BE2C (cell line): Measurements from ENCODE around the gene SHE. TPM values are rescaled to one million over a fixed set of nuclear protein-coding genes. Genes with fewer than 3 reads are reported as not detected.

Experiments
- DNase-seq: peaks from one replicate; pipeline ENCODE4 v3.0.0-alpha.2; 2020
- H3K27me3 ChIP-seq: fragments of 250-450 bp; sonication (Bioruptor Pico); 2 replicates; pipeline ENCODE4 v1.5.1; 2020; ENCODE audit warnings: mild to moderate bottlenecking
- H3K36me3 ChIP-seq: fragments of 250-450 bp; sonication (Bioruptor Pico); 2 replicates; pipeline ENCODE4 v1.5.1; 2020; ENCODE audit warnings: mild to moderate bottlenecking
- H3K4me1 ChIP-seq: fragments of 250-450 bp; sonication (Bioruptor Pico); 2 replicates; pipeline ENCODE4 v1.5.1; 2020
- H3K4me3 ChIP-seq: 2 replicates; pipeline ENCODE4 v1.5.1; 2011; ENCODE audit warnings: low read depth, low read length
- H3K9me3 ChIP-seq: fragments of 250-450 bp; sonication (Bioruptor Pico); 2 replicates; pipeline ENCODE4 v1.5.1; 2020
- CTCF ChIP-seq: IDR thresholded peaks from 2 replicates; pipeline ENCODE4 v1.5.1; 2012; ENCODE audit warnings: mild to moderate bottlenecking, low read depth, low read length
- polyA plus RNA-seq: library from polyadenylated mRNA; unstranded; fragments of >200 nt; gene quantifications from one replicate; pipeline ENCODE4 v1.2.1, GENCODE V29; 2012; ENCODE audit warnings: low read depth, missing spikeins; ENCODE audit not compliant: insufficient read length, insufficient read depth

SHE gene
- polyA plus RNA-seq: not detected

GRCh38 chr1:154502066-154502743, at the start of gene SHE, which contains the start of gene TDRD10:
Gene SHE, minus strand, starts transcription at chr1:154502412. Its CDS starts 386 bp downstream, at chr1:154502026.
Gene TDRD10, plus strand, starts transcription at chr1:154502219. Its CDS starts 4,685 bp downstream, at chr1:154506904.
- TF ChIP-seq CTCF: no peak
- no peaks in the 10 kb centered on the region for H3K4me1 ChIP-seq
- no peak within 1 kb of the TSS for H3K4me3 ChIP-seq
- DNase-seq: no peak
- H3K9me3 ChIP-seq: peaks cover 12% of the 10 kb centered on the region
- no peaks in the 10 kb centered on the region for H3K36me3 ChIP-seq
- peaks cover 68% of the 10 kb centered on the region for H3K27me3 ChIP-seq

GRCh38 chr1:154551474-154551873, 49.3 kb upstream of the SHE start:
- H3K4me3 ChIP-seq: no peak overlapping the region
- TF ChIP-seq CTCF: no peak
- DNase-seq: no peak
- no peaks in the 10 kb centered on the region for H3K9me3 ChIP-seq
- peaks cover 11% of the 10 kb centered on the region; the same call in 1 of the 2 replicates for H3K4me1 ChIP-seq
- H3K36me3 ChIP-seq: peaks cover 66% of the 10 kb centered on the region
- no peaks in the 10 kb centered on the region for H3K27me3 ChIP-seq

GRCh38 chr1:154550657-154551056, 48.4 kb upstream of the SHE start:
- no peak for TF ChIP-seq CTCF
- H3K27me3 ChIP-seq: no peaks in the 10 kb centered on the region
- H3K4me3 ChIP-seq: no peak overlapping the region
- no peak for DNase-seq
- H3K9me3 ChIP-seq: no peaks in the 10 kb centered on the region
- peaks cover 11% of the 10 kb centered on the region; the same call in 1 of the 2 replicates for H3K4me1 ChIP-seq
- peaks cover 66% of the 10 kb centered on the region for H3K36me3 ChIP-seq

- Histone ChIP-seq H3K27me3 (no peaks in the 10 kb centered on the region), H3K4me3 (no peak overlapping the region), H3K9me3 (no peaks in the 10 kb centered on the region), H3K36me3 (peaks cover 60% of the 10 kb centered on the region), H3K4me1 (peaks cover 11% of the 10 kb centered on the region; the same call in 1 of the 2 replicates)
- DNase-seq: no peak
- TF ChIP-seq CTCF: no peak
Observed at GRCh38 chr1:154550070-154550469, 47.9 kb upstream of the SHE start.

- no peaks in the 10 kb centered on the region for H3K27me3 ChIP-seq
- DNase-seq: no peak
- H3K9me3 ChIP-seq: no peaks in the 10 kb centered on the region
- H3K36me3 ChIP-seq: peaks cover 52% of the 10 kb centered on the region
- no peak for TF ChIP-seq CTCF
- H3K4me3 ChIP-seq: no peak overlapping the region
- peaks cover 11% of the 10 kb centered on the region; the same call in 1 of the 2 replicates for H3K4me1 ChIP-seq
Observed at GRCh38 chr1:154549202-154549770, 47.1 kb upstream of the SHE start.

- peaks cover 11% of the 10 kb centered on the region; the same call in 1 of the 2 replicates for H3K4me1 ChIP-seq
- no peaks in the 10 kb centered on the region for H3K9me3 ChIP-seq
- no peaks in the 10 kb centered on the region for H3K27me3 ChIP-seq
- DNase-seq: no peak
- H3K36me3 ChIP-seq: peaks cover 39% of the 10 kb centered on the region
- no peak for TF ChIP-seq CTCF
- no peak overlapping the region for H3K4me3 ChIP-seq
Observed at GRCh38 chr1:154548028-154548427, 45.8 kb upstream of the SHE start.
